GM12891 (cell line): ENCODE data around the gene CHCHD6.

ENCODE experiments used
- DNase-seq: peaks from one replicate; pipeline ENCODE4 v3.0.0; 2011; ENCODE audit warnings: low spot score; ENCODE audit not compliant: insufficient read length
- FAIRE-seq: peaks from 2 replicates; lab custom pipeline; 2011; peaks lifted over from hg19 to GRCh38; lab: Jason Lieb, UNC
- PAX5 ChIP-seq: IDR thresholded peaks from 2 replicates; pipeline ENCODE4 v1.6.1; 2011; ENCODE audit warnings: low read length, moderate library complexity, mild to moderate bottlenecking; ENCODE audit not compliant: insufficient read depth, severe bottlenecking
- POLR2A ChIP-seq: IDR thresholded peaks from 2 replicates; pipeline ENCODE4 v1.6.1; 2011; ENCODE audit warnings: low read depth, low read length, control low read depth
- POLR2AphosphoS5 ChIP-seq: IDR thresholded peaks from 2 replicates; pipeline ENCODE4 v1.6.1; 2011; ENCODE audit warnings: low read depth, low read length, control low read depth
- POU2F2 ChIP-seq: IDR thresholded peaks from 2 replicates; pipeline ENCODE4 v1.6.1; 2011; ENCODE audit warnings: low read depth, mild to moderate bottlenecking, control low read depth, low read length, moderate library complexity
- SPI1 ChIP-seq: IDR thresholded peaks from 2 replicates; pipeline ENCODE4 v1.6.1; 2011; ENCODE audit warnings: low read depth, low read length, control low read depth
- TAF1 ChIP-seq: IDR thresholded peaks from 2 replicates; pipeline ENCODE4 v1.6.1; 2011; ENCODE audit warnings: low read depth, low read length, control low read depth

CHCHD6 gene

GRCh38 chr3:126977821-126978220 is 273.8 kb downstream of the CHCHD6 start:
- no peak for TF ChIP-seq PAX5
- no peak for TF ChIP-seq POLR2A
- TF ChIP-seq POLR2AphosphoS5: no peak
- TF ChIP-seq POU2F2: no peak
- no peak for TF ChIP-seq SPI1
- TF ChIP-seq TAF1: no peak
- DNase-seq (no peak), FAIRE-seq (no peak)

- DNase-seq (no peak), FAIRE-seq (peak; percentile 72)
- TF ChIP-seq PAX5 (no peak), POLR2AphosphoS5 (no peak), TAF1 (no peak), SPI1 (no peak), POLR2A (no peak)
These were observed 274.3 kb downstream of the CHCHD6 start for GRCh38 chr3:126978291-126978690.

- FAIRE-seq: no peak
- DNase-seq: no peak
- TF ChIP-seq POU2F2: no peak
- TF ChIP-seq SPI1: 0 out of 2 replicates have a peak, but pooled peaks have one; percentile 14
These were observed 275.1 kb downstream of the CHCHD6 start for GRCh38 chr3:126979046-126979628.

GRCh38 chr3:126980266-126980811 is 276.3 kb downstream of the CHCHD6 start:
- no peak for FAIRE-seq
- no peak for TF ChIP-seq POLR2A
- TF ChIP-seq SPI1: no peak
- no peak for TF ChIP-seq TAF1
- TF ChIP-seq POU2F2: no peak
- no peak for TF ChIP-seq POLR2AphosphoS5
- no peak for TF ChIP-seq PAX5
- no peak for DNase-seq

GRCh38 chr3:126982126-126982470 is 278.1 kb downstream of the CHCHD6 start:
- no peak for FAIRE-seq
- TF ChIP-seq SPI1 (peak; percentile 73), POLR2AphosphoS5 (no peak)
- DNase-seq: no peak

DNA sequence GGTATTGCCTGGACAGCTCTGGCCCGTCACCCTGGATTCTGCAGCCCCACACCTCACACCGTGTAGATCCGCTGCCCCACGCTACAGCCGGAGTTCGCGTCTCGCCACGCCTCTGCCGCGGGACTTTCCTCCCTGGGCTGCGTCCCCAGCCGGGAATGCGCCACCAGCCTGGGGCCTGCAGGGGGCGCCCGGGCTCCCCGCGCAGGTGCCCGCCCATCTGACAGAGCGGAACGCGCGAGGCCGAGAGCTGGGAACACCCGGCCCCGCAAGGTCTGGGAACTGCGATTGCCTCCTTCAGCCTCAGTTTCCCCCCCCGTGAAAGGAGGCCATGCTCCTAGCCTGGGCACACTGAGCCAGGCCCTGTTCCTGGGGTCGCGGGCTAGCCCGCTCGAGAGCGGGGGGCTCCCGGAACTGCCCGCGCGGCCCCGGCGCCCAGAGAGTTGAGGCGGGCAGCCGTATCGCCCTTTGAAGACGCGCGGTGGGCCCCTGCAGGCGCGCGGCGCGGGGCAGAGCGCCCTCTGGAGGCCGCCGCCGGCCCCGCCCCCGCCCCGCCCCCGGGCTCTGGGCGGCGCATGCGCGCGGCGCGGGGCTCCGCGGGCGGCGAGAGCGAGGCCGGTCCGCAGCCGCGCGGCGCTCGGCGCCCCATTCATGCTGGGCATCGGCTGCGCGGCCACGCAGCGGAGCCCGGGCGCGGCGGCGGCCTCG is 278.6 kb downstream of the CHCHD6 start, which contains the start of gene PLXNA1:
Gene PLXNA1 (plus strand): TSS at position 645 of the 705 bp plus-strand sequence. CDS start 5,479 bp downstream, outside the sequence.
- FAIRE-seq (peak; percentile 92), DNase-seq (peak; percentile 94)
- TF ChIP-seq POU2F2 (no peak; the same call in 1 of the 2 replicates), POLR2AphosphoS5 (no peak), PAX5 (peak; percentile 71), TAF1 (no peak), POLR2A (no peak), SPI1 (no peak)

DNA sequence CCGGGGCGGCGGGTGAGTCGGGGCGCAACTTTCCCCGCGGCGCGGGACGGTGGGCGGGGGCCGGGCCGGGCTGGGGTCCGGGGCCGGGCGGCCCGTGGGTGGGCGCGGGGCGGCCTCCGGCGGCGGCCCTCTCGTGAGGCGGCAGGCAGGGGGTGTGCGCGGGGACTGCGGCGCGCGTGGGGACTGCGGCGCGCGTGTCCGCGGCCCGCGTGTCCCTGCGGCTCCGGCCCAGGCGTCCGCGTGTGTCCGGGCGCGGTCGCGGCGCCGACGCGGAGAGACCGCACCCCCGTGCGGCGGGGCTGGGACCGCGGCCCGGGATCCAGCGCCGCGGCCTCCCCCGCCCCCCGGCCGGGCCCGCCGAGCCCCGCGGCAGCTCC is 279.2 kb downstream of the CHCHD6 start:
- DNase-seq: no peak
- no peak for TF ChIP-seq TAF1
- no peak for TF ChIP-seq POLR2A
- no peak for TF ChIP-seq POU2F2
- TF ChIP-seq POLR2AphosphoS5: no peak
- no peak for TF ChIP-seq SPI1
- no peak for TF ChIP-seq PAX5
- FAIRE-seq: peak; percentile 28

DNA sequence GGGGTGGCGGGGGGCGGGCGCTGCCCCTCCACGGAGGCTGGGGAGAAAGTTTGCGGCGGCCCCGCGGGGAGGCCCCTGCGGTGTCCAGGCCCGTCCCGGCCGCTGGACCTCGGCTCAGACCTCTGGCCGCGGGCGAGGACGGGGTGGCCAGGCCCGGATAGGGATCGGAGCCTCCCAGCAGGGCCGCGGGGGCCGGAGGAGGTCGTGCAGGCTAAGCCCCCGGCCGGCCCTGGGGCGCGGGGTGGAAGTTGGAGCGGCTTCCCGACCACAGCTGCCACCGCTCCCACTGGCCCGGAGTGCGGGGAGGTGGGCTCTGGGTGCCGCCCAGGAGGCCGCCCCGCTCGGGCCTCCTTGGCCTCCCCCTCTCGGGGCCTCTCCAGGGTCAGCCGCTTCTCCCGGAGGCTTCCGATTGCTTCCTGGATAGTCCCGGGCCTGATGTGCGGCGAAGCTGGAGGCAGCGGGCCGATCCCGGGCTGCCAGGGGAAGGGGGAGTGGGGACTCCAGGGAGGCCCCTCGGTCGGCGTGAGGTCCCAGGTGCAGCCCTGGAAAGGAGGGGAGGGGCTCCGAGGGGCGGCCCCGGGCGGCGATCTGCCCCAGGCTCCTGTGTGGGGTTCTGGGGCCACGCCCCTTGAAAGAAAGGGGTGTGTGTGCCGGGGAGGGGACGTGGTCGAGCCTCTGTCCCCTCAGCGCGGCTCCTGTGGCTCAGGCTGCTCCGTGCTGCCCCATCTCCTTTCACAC is 279.8 kb downstream of the CHCHD6 start:
- TF ChIP-seq POLR2A (no peak), PAX5 (no peak), POLR2AphosphoS5 (no peak), SPI1 (no peak), TAF1 (no peak), POU2F2 (no peak)
- FAIRE-seq (no peak), DNase-seq (peak; percentile 60)

GRCh38 chr3:126984391-126985131 is 280.5 kb downstream of the CHCHD6 start:
- FAIRE-seq: no peak
- DNase-seq: no peak
- no peak for TF ChIP-seq PAX5
- TF ChIP-seq POLR2AphosphoS5: no peak
- TF ChIP-seq TAF1: no peak
- TF ChIP-seq POU2F2: no peak
- TF ChIP-seq SPI1: no peak
- TF ChIP-seq POLR2A: no peak
